ENCODE results near the gene ZNF664. TPM values are rescaled to one million over a fixed set of nuclear protein-coding genes. Genes with fewer than 3 reads are reported as not detected.

Gene ZNF664
- total RNA-seq, 2 experiments from 2014 or later, result 45.6 to 59.8 TPM

DNA sequence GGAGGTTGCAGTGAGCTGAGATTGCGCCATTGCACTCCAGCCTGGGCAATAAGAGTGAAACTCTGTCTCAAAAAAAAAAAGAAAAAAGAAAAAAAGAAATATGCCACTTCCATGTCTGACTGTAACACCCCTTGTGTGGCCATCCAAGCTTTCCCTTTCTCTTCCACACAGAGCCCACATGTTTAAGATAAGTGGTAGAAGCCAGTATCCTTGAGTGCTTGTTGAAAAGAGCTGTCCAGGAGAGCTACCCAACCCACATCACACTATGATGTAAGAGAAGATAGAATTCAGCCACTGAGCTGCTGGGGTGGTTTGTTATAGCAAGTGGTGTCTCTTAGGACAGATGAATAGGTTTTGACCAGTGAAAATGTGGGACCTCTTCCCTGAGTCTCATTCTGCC, 82.1 kb downstream of the ZNF664 start:
- DNase-seq (ENCODE audit: low spot score), result no peak
- no TSS peak for BruUV-seq (replicated peaks)
- H3K27ac ChIP-seq (ENCODE audit: low read depth, low read length, poor library complexity, severe bottlenecking), result no peak overlapping the region
- no peaks in the 10 kb centered on the region for H3K4me1 ChIP-seq (ENCODE audit: insufficient read depth, low read length, poor library complexity, severe bottlenecking)
- H3K79me2 ChIP-seq (ENCODE audit: insufficient read depth, low read depth, low read length), result no peaks in the 10 kb centered on the region
- no peaks in the 10 kb centered on the region for H3K36me3 ChIP-seq (ENCODE audit: insufficient read depth, low read length)
- no peak overlapping the region for H2AFZ ChIP-seq (ENCODE audit: low read length)
- POLR2A ChIA-PET, result interaction anchor here (0.6 kb wide), 1 partner anchor 843 kb away, joined by 4 read pairs; no protein-coding TSS in a partner anchor
- intact Hi-C loops (cut with micrococcal nuclease; ENCODE audit: unreplicated experiment), result no loop called here
- no peaks in the 10 kb centered on the region for H3K9me2 ChIP-seq (ENCODE audit: insufficient read depth, low read length)
- no peaks in the 10 kb centered on the region for H3K9me3 ChIP-seq (ENCODE audit: low read length)
- no peak overlapping the region for H3K4me2 ChIP-seq (ENCODE audit: low read length)
- CTCF ChIA-PET (ENCODE audit: unreplicated experiment), result no interaction called here
- H3K4me3 ChIP-seq (ENCODE audit: low read depth, low read length, poor library complexity, severe bottlenecking), result no peak overlapping the region
- H4K20me1 ChIP-seq (ENCODE audit: insufficient read depth, low read length), result no peaks in the 10 kb centered on the region
- TF ChIP-seq EZH2phosphoT487 (IDR thresholded peaks at IDR 0.05; ENCODE audit: borderline replicate concordance, low read depth, low read length), result no peak
- TF ChIP-seq, protein P1, sequence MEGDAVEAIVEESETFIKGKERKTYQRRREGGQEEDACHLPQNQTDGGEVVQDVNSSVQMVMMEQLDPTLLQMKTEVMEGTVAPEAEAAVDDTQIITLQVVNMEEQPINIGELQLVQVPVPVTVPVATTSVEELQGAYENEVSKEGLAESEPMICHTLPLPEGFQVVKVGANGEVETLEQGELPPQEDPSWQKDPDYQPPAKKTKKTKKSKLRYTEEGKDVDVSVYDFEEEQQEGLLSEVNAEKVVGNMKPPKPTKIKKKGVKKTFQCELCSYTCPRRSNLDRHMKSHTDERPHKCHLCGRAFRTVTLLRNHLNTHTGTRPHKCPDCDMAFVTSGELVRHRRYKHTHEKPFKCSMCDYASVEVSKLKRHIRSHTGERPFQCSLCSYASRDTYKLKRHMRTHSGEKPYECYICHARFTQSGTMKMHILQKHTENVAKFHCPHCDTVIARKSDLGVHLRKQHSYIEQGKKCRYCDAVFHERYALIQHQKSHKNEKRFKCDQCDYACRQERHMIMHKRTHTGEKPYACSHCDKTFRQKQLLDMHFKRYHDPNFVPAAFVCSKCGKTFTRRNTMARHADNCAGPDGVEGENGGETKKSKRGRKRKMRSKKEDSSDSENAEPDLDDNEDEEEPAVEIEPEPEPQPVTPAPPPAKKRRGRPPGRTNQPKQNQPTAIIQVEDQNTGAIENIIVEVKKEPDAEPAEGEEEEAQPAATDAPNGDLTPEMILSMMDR (conservative IDR thresholded peaks at IDR 0.05; ENCODE audit: low read length), result no peak

DNA sequence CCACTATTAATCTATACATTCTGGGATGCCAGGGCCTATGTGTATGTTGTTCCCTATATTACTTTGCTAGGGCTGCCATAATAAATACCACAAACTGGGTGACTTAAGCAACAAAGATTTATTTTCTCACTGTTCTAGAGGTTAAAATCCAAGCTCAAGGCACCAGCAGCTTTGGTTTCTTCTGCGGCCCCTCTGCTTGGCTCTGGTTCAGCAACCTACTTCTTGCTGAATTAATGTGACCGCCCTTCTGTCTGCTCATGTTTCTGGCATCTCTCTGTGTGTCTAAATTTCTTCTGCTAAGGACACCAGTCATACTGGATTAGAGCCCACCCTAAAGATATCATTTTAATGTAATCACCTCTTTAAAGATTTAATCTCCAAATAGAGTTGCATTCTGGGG, 84.7 kb downstream of the ZNF664 start:
- Histone ChIP-seq H3K27ac (ENCODE audit: low read depth, low read length, poor library complexity, severe bottlenecking) (no peak overlapping the region), H3K9me2 (ENCODE audit: insufficient read depth, low read length) (no peaks in the 10 kb centered on the region), H3K36me3 (ENCODE audit: insufficient read depth, low read length) (no peaks in the 10 kb centered on the region), H3K4me3 (ENCODE audit: low read depth, low read length, poor library complexity, severe bottlenecking) (no peak overlapping the region), H3K4me2 (ENCODE audit: low read length) (no peak overlapping the region), H4K20me1 (ENCODE audit: insufficient read depth, low read length) (no peaks in the 10 kb centered on the region), H3K4me1 (ENCODE audit: insufficient read depth, low read length, poor library complexity, severe bottlenecking) (no peaks in the 10 kb centered on the region), H2AFZ (ENCODE audit: low read length) (no peak overlapping the region), H3K9me3 (ENCODE audit: low read length) (no peaks in the 10 kb centered on the region), H3K79me2 (ENCODE audit: insufficient read depth, low read depth, low read length) (no peaks in the 10 kb centered on the region)
- TF ChIP-seq EZH2phosphoT487 (IDR thresholded peaks at IDR 0.05; ENCODE audit: borderline replicate concordance, low read depth, low read length), result no peak
- TF ChIP-seq, protein P1 (conservative IDR thresholded peaks at IDR 0.05; ENCODE audit: low read length), result no peak
- CTCF ChIA-PET (ENCODE audit: unreplicated experiment), result no interaction called here
- POLR2A ChIA-PET, result no interaction called here
- no TSS peak for BruUV-seq (replicated peaks)
- intact Hi-C loops (cut with micrococcal nuclease; ENCODE audit: unreplicated experiment), result no loop called here
- no peak for DNase-seq (ENCODE audit: low spot score)

DNA sequence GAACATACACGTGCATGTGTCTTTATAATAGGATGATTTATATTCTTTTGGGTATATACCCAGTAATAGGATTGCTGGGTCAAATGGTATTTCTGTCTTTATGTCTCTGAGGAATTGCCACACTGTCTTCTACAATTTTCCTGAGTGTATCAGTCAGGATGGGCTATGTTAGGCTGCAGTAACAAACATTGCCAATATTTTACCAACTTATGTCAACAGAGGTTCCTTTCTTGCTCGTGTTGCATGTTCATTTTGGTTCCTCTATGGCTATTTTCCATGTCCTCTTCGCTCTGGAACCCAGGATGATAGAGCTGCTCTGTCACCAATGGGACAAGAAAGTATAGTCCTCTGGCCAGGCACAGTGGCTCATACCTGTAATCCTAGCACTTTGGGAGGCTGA, 86.7 kb downstream of the ZNF664 start:
- Histone ChIP-seq H3K4me2 (ENCODE audit: low read length) (no peak overlapping the region), H3K79me2 (ENCODE audit: insufficient read depth, low read depth, low read length) (no peaks in the 10 kb centered on the region), H3K9me3 (ENCODE audit: low read length) (no peaks in the 10 kb centered on the region), H4K20me1 (ENCODE audit: insufficient read depth, low read length) (no peaks in the 10 kb centered on the region), H3K4me3 (ENCODE audit: low read depth, low read length, poor library complexity, severe bottlenecking) (no peak overlapping the region), H3K27ac (ENCODE audit: low read depth, low read length, poor library complexity, severe bottlenecking) (no peak overlapping the region), H3K36me3 (ENCODE audit: insufficient read depth, low read length) (no peaks in the 10 kb centered on the region), H3K9me2 (ENCODE audit: insufficient read depth, low read length) (no peaks in the 10 kb centered on the region), H2AFZ (ENCODE audit: low read length) (no peak overlapping the region), H3K4me1 (ENCODE audit: insufficient read depth, low read length, poor library complexity, severe bottlenecking) (no peaks in the 10 kb centered on the region)
- TF ChIP-seq, protein P1 (conservative IDR thresholded peaks at IDR 0.05; ENCODE audit: low read length), result no peak
- no peak for TF ChIP-seq EZH2phosphoT487 (IDR thresholded peaks at IDR 0.05; ENCODE audit: borderline replicate concordance, low read depth, low read length)
- DNase-seq (ENCODE audit: low spot score), result no peak
- ChIA-PET CTCF (ENCODE audit: unreplicated experiment) (no interaction called here), POLR2A (no interaction called here)
- intact Hi-C loops (cut with micrococcal nuclease; ENCODE audit: unreplicated experiment), result no loop called here
- BruUV-seq (replicated peaks), result no TSS peak

Small RNA genes within 50 kb of the gene (small RNA-seq; reads per million reads assigned to genes)
- not detected for gene AC068790.4
- gene AC068790.6, result not detected

Other genes with a start within 250 kb of the ZNF664 start
- gene DNAH10, start 210.9 kb upstream of the ZNF664 start, total RNA-seq (2014; rRNA removed; shearing (Covaris generic)), result 0.19 TPM in 1 of 2 replicates, not detected in the other
- 0.04 and 0.11 TPM in 2 replicates for gene DNAH10, start 210.9 kb upstream of the ZNF664 start, total RNA-seq (2022)
- gene CCDC92, start 384 bp upstream of the ZNF664 start, total RNA-seq (2014; rRNA removed; shearing (Covaris generic)), result 2.5 and 3.1 TPM in 2 replicates
- gene CCDC92, start 384 bp upstream of the ZNF664 start, total RNA-seq (2022), result 10.2 and 12.3 TPM in 2 replicates